Cardiac muscle cell (in vitro differentiated cells and primary cell): ENCODE data around the gene AARS2. TPM values are rescaled to one million over a fixed set of nuclear protein-coding genes. Genes with fewer than 3 reads are reported as not detected.
A peak's percentile ranks its signal among the peaks of the same experiment; 100 is the strongest.
"Not testable (repeated sequence)": the region's sequence is repeated elsewhere in the genome, so short reads cannot be mapped to it uniquely, and the experiment has no call there.

Experiments used
- DNase-seq, 2 donors: peaks; one replicate each; pipeline versions ENCODE4 v3.0.0 to v3.0.0-alpha.2; 2010 to 2017; ENCODE audit warnings: low read depth in 1 of 2, low spot score in 1 of 2
- H3K27ac ChIP-seq: fragments of 200-600 bp; sonication (generic); 2 replicates; pipeline ENCODE4 v1.5.1; 2016
- H3K27me3 ChIP-seq: fragments of 200-600 bp; sonication (generic); 2 replicates; pipeline ENCODE4 v1.6.0; 2016; ENCODE audit warnings: control low read depth
- H3K36me3 ChIP-seq: fragments of 200-600 bp; sonication (generic); 2 replicates; pipeline ENCODE4 v1.5.1; 2016; ENCODE audit warnings: control low read depth
- H3K4me1 ChIP-seq: fragments of 200-600 bp; sonication (generic); 2 replicates; pipeline ENCODE4 v1.8.1; 2017; ENCODE audit warnings: low read depth, mild to moderate bottlenecking, mixed run types
- H3K4me3 ChIP-seq: fragments of 200-600 bp; sonication (generic); 2 replicates; pipeline ENCODE4 v1.5.1; 2016; ENCODE audit warnings: mild to moderate bottlenecking
- H3K9me3 ChIP-seq: fragments of 200-600 bp; sonication (generic); 2 replicates; pipeline ENCODE4 v1.5.1; 2017; ENCODE audit warnings: low read depth, mild to moderate bottlenecking, control low read depth
- CTCF ChIP-seq: IDR thresholded peaks from 2 replicates; pipeline ENCODE4 v1.5.1; 2012; ENCODE audit warnings: low read depth, mild to moderate bottlenecking, low read length
- polyA plus RNA-seq: library from polyadenylated mRNA; unstranded; fragments of >200 nt; fragmentation: Nextera tagmentation; extraction: Ambion mirVana; gene quantifications from 2 replicates; pipeline ENCODE4 v1.2.1, GENCODE V29; 2016
- total RNA-seq: library from RNA; depleted of rRNA; stranded (reverse); fragments of >200 nt; gene quantifications from 2 replicates; pipeline ENCODE4 v1.2.3, GENCODE V29; 2016

Gene AARS2
- total and polyA plus RNA-seq, 2 experiments from 2014 or later: 22.9 to 26.7 TPM

- H3K27ac ChIP-seq: no peak overlapping the region
- TF ChIP-seq CTCF: no peak
- no peak overlapping the region for H3K4me3 ChIP-seq
- no peaks in the 10 kb centered on the region for H3K27me3 ChIP-seq
- H3K4me1 ChIP-seq: no peaks in the 10 kb centered on the region
- H3K36me3 ChIP-seq: no peaks in the 10 kb centered on the region
- H3K9me3 ChIP-seq: no peaks in the 10 kb centered on the region
- no peak for DNase-seq
Measured at GRCh38 chr6:44353336-44353735, 40.2 kb upstream of the AARS2 start.

GRCh38 chr6:44352259-44352658, 39.1 kb upstream of the AARS2 start:
- Histone ChIP-seq H3K9me3 (no peaks in the 10 kb centered on the region), H3K36me3 (no peaks in the 10 kb centered on the region), H3K27me3 (no peaks in the 10 kb centered on the region), H3K27ac (no peak overlapping the region), H3K4me3 (no peak overlapping the region), H3K4me1 (no peaks in the 10 kb centered on the region)
- no peak for TF ChIP-seq CTCF
- DNase-seq: no peak

- not testable (repeated sequence) for H3K4me1 ChIP-seq, DNase-seq, H3K9me3 ChIP-seq, H3K27ac ChIP-seq, H3K27me3 ChIP-seq, H3K36me3 ChIP-seq, H3K4me3 ChIP-seq
Measured at GRCh38 chr6:44350650-44350994, 37.5 kb upstream of the AARS2 start.

- TF ChIP-seq CTCF: no peak
- no peak for DNase-seq
- Histone ChIP-seq H3K27me3 (peaks cover 6% of the 10 kb centered on the region), H3K27ac (no peak overlapping the region), H3K36me3 (no peaks in the 10 kb centered on the region), H3K9me3 (no peaks in the 10 kb centered on the region), H3K4me1 (no peaks in the 10 kb centered on the region), H3K4me3 (no peak overlapping the region)
Measured at GRCh38 chr6:44349904-44350649, 36.9 kb upstream of the AARS2 start.

- not testable (repeated sequence) for H3K4me1 ChIP-seq, H3K36me3 ChIP-seq, DNase-seq, H3K4me3 ChIP-seq, H3K9me3 ChIP-seq, H3K27ac ChIP-seq
- peaks cover 21% of the 10 kb centered on the region for H3K27me3 ChIP-seq
Measured at GRCh38 chr6:44346818-44347217, 33.7 kb upstream of the AARS2 start.

- H3K27me3 ChIP-seq: peaks cover 21% of the 10 kb centered on the region
- no peak within 1 kb of the TSS for H3K4me3 ChIP-seq
- DNase-seq: peak in 1 of 2 donors; percentile 16
- H3K4me1 ChIP-seq: peaks cover 7% of the 10 kb centered on the region
- TF ChIP-seq CTCF: no peak
- H3K36me3 ChIP-seq: no peaks in the 10 kb centered on the region
- no peaks in the 10 kb centered on the region for H3K9me3 ChIP-seq
- H3K27ac ChIP-seq: no peak within 1 kb of the TSS
Measured at GRCh38 chr6:44342489-44342888, 29.3 kb upstream of the AARS2 start, which contains the start of gene SPATS1. SPATS1 (plus strand) TSS chr6:44342650; CDS start chr6:44343096, 446 bp downstream.
